Suprapubic skin (tissue), 4 donors: ENCODE data around the gene CSN3.
"Not testable (repeated sequence)": the region's sequence is repeated elsewhere in the genome, so short reads cannot be mapped to it uniquely, and the experiment has no call there.

Source experiments
- CTCF ChIP-seq, 2 donors: fragments of 200-600 bp in 1 of 2; fragments of 450-650 bp in 1 of 2; sonication (generic) in 1 of 2; IDR thresholded peaks; one replicate each; pipeline ENCODE4 v1.5.1; 2016 to 2019; ENCODE audit warnings: antibody characterized with exemption in 2 of 2, mild to moderate bottlenecking in 1 of 2, moderate library complexity in 1 of 2
- EP300 ChIP-seq: sonication (generic); formaldehyde crosslinking; IDR thresholded peaks from one replicate; pipeline ENCODE4 v1.6.1; 2017; ENCODE audit warnings: antibody characterized with exemption
- POLR2A ChIP-seq, 2 donors: fragments of 450-650 bp; IDR thresholded peaks; one replicate each; pipeline ENCODE4 v1.6.1; 2017; ENCODE audit warnings: antibody characterized with exemption in 2 of 2, mild to moderate bottlenecking in 2 of 2, moderate library complexity in 2 of 2
- POLR2AphosphoS5 ChIP-seq, 3 donors: sonication (generic); formaldehyde crosslinking; IDR thresholded peaks; one replicate each; pipeline ENCODE4 v1.6.1; 2017; ENCODE audit warnings: antibody characterized with exemption in 3 of 3

- TF ChIP-seq CTCF (IDR thresholded peaks at IDR 0.05); POLR2A (IDR thresholded peaks at IDR 0.05); POLR2AphosphoS5 (IDR thresholded peaks at IDR 0.05); EP300: not testable (repeated sequence)
Measured at GRCh38 chr4:70216550-70216949, 25.8 kb upstream of the CSN3 start.
